GM21423 (cell line): Measurements from ENCODE around the gene B4GALNT1.
"Not testable (repeated sequence)": the region's sequence is repeated elsewhere in the genome, so short reads cannot be mapped to it uniquely, and the experiment has no call there.

ENCODE experiments used
- ATAC-seq: cut with Tn5 transposase; IDR thresholded peaks from one replicate; pipeline ENCODE4 v1.9.1; 2021; ENCODE audit warnings: mild to moderate bottlenecking, moderate library complexity; ENCODE audit not compliant: unreplicated experiment

Gene B4GALNT1

GRCh38 chr12:57638096-57638495 lies 5.1 kb upstream of the B4GALNT1 start:
- no peak for ATAC-seq

GRCh38 chr12:57637364-57637763 lies 4.4 kb upstream of the B4GALNT1 start:
- ATAC-seq, result no peak

GRCh38 chr12:57636731-57637130 lies 3.7 kb upstream of the B4GALNT1 start:
- ATAC-seq, result not testable (repeated sequence)

- no peak for ATAC-seq
Observed at GRCh38 chr12:57632073-57632957, 686 bp downstream of the B4GALNT1 start.

- ATAC-seq, result no peak
Observed at GRCh38 chr12:57631566-57632072, 1.4 kb downstream of the B4GALNT1 start.

GRCh38 chr12:57630891-57631433 lies 2.0 kb downstream of the B4GALNT1 start:
- ATAC-seq, result no peak

GRCh38 chr12:57629897-57630471 lies 3.0 kb downstream of the B4GALNT1 start:
- ATAC-seq, result no peak

GRCh38 chr12:57628280-57629191 lies 4.5 kb downstream of the B4GALNT1 start:
- no peak for ATAC-seq

GRCh38 chr12:57627501-57628279 lies 5.3 kb downstream of the B4GALNT1 start:
- ATAC-seq, result no peak

GRCh38 chr12:57626921-57627445 lies 6.0 kb downstream of the B4GALNT1 start:
- ATAC-seq, result no peak

GRCh38 chr12:57626111-57626920 lies 6.7 kb downstream of the B4GALNT1 start:
- ATAC-seq, result no peak

GRCh38 chr12:57625261-57626032 lies 7.6 kb downstream of the B4GALNT1 start:
- no peak for ATAC-seq

- ATAC-seq, result no peak
Observed at GRCh38 chr12:57624441-57625220, 8.4 kb downstream of the B4GALNT1 start.

GRCh38 chr12:57623811-57624390 lies 9.1 kb downstream of the B4GALNT1 start:
- no peak for ATAC-seq

- ATAC-seq, result no peak
Observed at GRCh38 chr12:57623385-57623784, 9.6 kb downstream of the B4GALNT1 start.

GRCh38 chr12:57622293-57623245 lies 10.4 kb downstream of the B4GALNT1 start:
- ATAC-seq, result no peak
